H9 (cell line): ENCODE data around the gene TOR1A. TPM values are rescaled to one million over a fixed set of nuclear protein-coding genes. Genes with fewer than 3 reads are reported as not detected.

Experiments used
- DNase-seq: peaks from one replicate; pipeline ENCODE4 v3.0.0-alpha.2; 2017
- H2AFZ ChIP-seq: one replicate; pipeline ENCODE4 v1.6.1; 2013; ENCODE audit warnings: mild to moderate bottlenecking, low read length, control low read depth, moderate library complexity
- H2AK5ac ChIP-seq: 2 replicates; pipeline ENCODE4 v1.6.1; 2013; ENCODE audit warnings: low read length, control low read depth, mixed read lengths; ENCODE audit not compliant: insufficient read length
- H2BK120ac ChIP-seq: one replicate; pipeline ENCODE4 v1.6.1; 2013; ENCODE audit warnings: low read depth, mild to moderate bottlenecking, low read length, control low read depth, inconsistent platforms; ENCODE audit not compliant: poor library complexity, severe bottlenecking
- H2BK12ac ChIP-seq: 2 replicates; pipeline ENCODE4 v1.6.1; 2013; ENCODE audit warnings: low read length, control low read depth, mixed read lengths, low read depth; ENCODE audit not compliant: insufficient read length
- H2BK15ac ChIP-seq: 2 replicates; pipeline ENCODE4 v1.6.1; 2013; ENCODE audit warnings: low read depth, low read length, control low read depth
- H2BK20ac ChIP-seq: one replicate; pipeline ENCODE4 v1.6.1; 2013; ENCODE audit warnings: low read depth, mild to moderate bottlenecking, low read length, control low read depth, inconsistent platforms; ENCODE audit not compliant: poor library complexity, severe bottlenecking
- H2BK5ac ChIP-seq: 2 replicates; pipeline ENCODE4 v1.6.1; 2013; ENCODE audit warnings: low read length, control low read depth, mixed read lengths; ENCODE audit not compliant: insufficient read length
- H3K14ac ChIP-seq: 2 replicates; pipeline ENCODE4 v1.6.1; 2013; ENCODE audit warnings: low read length, control low read depth; ENCODE audit not compliant: insufficient read depth
- H3K18ac ChIP-seq: 2 replicates; pipeline ENCODE4 v1.6.1; 2013; ENCODE audit warnings: low read depth, mild to moderate bottlenecking, mixed read lengths, low read length, control low read depth; ENCODE audit not compliant: insufficient read length
- H3K23ac ChIP-seq: 2 replicates; pipeline ENCODE4 v1.6.1; 2013; ENCODE audit warnings: low read length, control low read depth, mixed read lengths, low read depth; ENCODE audit not compliant: insufficient read length
- H3K23me2 ChIP-seq: 2 replicates; pipeline ENCODE4 v1.6.1; 2013; ENCODE audit warnings: low read depth, mild to moderate bottlenecking, mixed read lengths, low read length, control low read depth; ENCODE audit not compliant: insufficient read length, poor library complexity, severe bottlenecking
- H3K27ac ChIP-seq: 2 replicates; pipeline ENCODE4 v1.5.1; 2013; ENCODE audit warnings: low read length, control low read depth, mixed read lengths, low read depth; ENCODE audit not compliant: insufficient read length
- H3K27me3 ChIP-seq: 2 replicates; pipeline ENCODE4 v1.6.1; 2013; ENCODE audit warnings: low read length, control low read depth, inconsistent platforms; ENCODE audit not compliant: insufficient read depth
- H3K4ac ChIP-seq: 2 replicates; pipeline ENCODE4 v1.6.1; 2013; ENCODE audit warnings: low read depth, mild to moderate bottlenecking, control low read depth, inconsistent platforms, low read length, moderate library complexity
- H3K4me1 ChIP-seq: 2 replicates; pipeline ENCODE4 v1.6.1; 2013; ENCODE audit warnings: low read length, control low read depth, inconsistent platforms; ENCODE audit not compliant: insufficient read depth
- H3K4me2 ChIP-seq: 2 replicates; pipeline ENCODE4 v1.6.1; 2013; ENCODE audit warnings: low read length, control low read depth, mixed read lengths; ENCODE audit not compliant: insufficient read length, insufficient read depth
- H3K56ac ChIP-seq: 2 replicates; pipeline ENCODE4 v1.6.1; 2013; ENCODE audit warnings: low read depth, mild to moderate bottlenecking, mixed read lengths, low read length, control low read depth; ENCODE audit not compliant: insufficient read length
- H3K79me1 ChIP-seq: 2 replicates; pipeline ENCODE4 v1.6.1; 2013; ENCODE audit warnings: low read depth, mild to moderate bottlenecking, moderate library complexity, low read length, control low read depth, inconsistent platforms; ENCODE audit not compliant: insufficient read depth, poor library complexity, severe bottlenecking
- H3K79me2 ChIP-seq: 2 replicates; pipeline ENCODE4 v1.6.1; 2013; ENCODE audit warnings: low read length, control low read depth, inconsistent platforms; ENCODE audit not compliant: insufficient read depth
- H3K9ac ChIP-seq: 2 replicates; pipeline ENCODE4 v1.6.1; 2013; ENCODE audit warnings: low read length, control low read depth, mixed read lengths; ENCODE audit not compliant: insufficient read length; ENCODE audit errors: extremely low read depth
- H3K9me3 ChIP-seq: one replicate; pipeline ENCODE4 v1.6.1; 2013; ENCODE audit warnings: low read depth, low read length, inconsistent platforms; ENCODE audit not compliant: control insufficient read depth
- H3T11ph ChIP-seq: one replicate; pipeline ENCODE4 v1.6.1; 2013; ENCODE audit warnings: mild to moderate bottlenecking, low read length, control low read depth, inconsistent platforms
- H4K20me1 ChIP-seq: one replicate; pipeline ENCODE4 v1.6.1; 2013; ENCODE audit not compliant: control insufficient read depth, insufficient read length, insufficient read depth
- H4K5ac ChIP-seq: 2 replicates; pipeline ENCODE4 v1.6.1; 2013; ENCODE audit warnings: low read depth, mild to moderate bottlenecking, mixed read lengths, low read length, control low read depth; ENCODE audit not compliant: insufficient read length
- H4K8ac ChIP-seq: replicated peaks from 2 replicates; pipeline ENCODE4 v1.6.1; 2013; ENCODE audit warnings: low read length, control low read depth, mixed read lengths, low read depth; ENCODE audit not compliant: insufficient read length
- H4K91ac ChIP-seq: 2 replicates; pipeline ENCODE4 v1.6.1; 2013; ENCODE audit warnings: low read depth, mild to moderate bottlenecking, moderate library complexity, mixed read lengths, low read length, control low read depth; ENCODE audit not compliant: insufficient read length
- H3K27ac Mint-ChIP-seq, 3 experiments: 2 replicates in 2 of 3; 3 replicates in 1 of 3; pipeline ENCODE4 v1.8.0; 2020 to 2021; ENCODE audit warnings: mixed read lengths in 3 of 3, mild to moderate bottlenecking in 1 of 3, moderate library complexity in 1 of 3
- H3K27me3 Mint-ChIP-seq: 2 replicates; pipeline ENCODE4 v1.8.0; 2021; ENCODE audit warnings: low read depth, mild to moderate bottlenecking, moderate library complexity, mixed read lengths
- H3K36me3 Mint-ChIP-seq, 3 experiments: 2 replicates in 2 of 3; 3 replicates in 1 of 3; pipeline ENCODE4 v1.8.0; 2020 to 2021; ENCODE audit warnings: low read depth in 3 of 3, mixed read lengths in 3 of 3; ENCODE audit not compliant: insufficient read depth in 1 of 3
- H3K4me1 Mint-ChIP-seq, 2 experiments: 2 replicates each; pipeline ENCODE4 v1.8.0; 2020; ENCODE audit warnings: mixed read lengths in 2 of 2
- H3K4me3 Mint-ChIP-seq, 2 experiments: 2 replicates in 1 of 2; 3 replicates in 1 of 2; pipeline ENCODE4 v1.8.0; 2020 to 2021; ENCODE audit warnings: mild to moderate bottlenecking in 2 of 2, mixed read lengths in 2 of 2, moderate library complexity in 1 of 2
- H3K9me3 Mint-ChIP-seq, 2 experiments: 2 replicates in 1 of 2; 3 replicates in 1 of 2; pipeline ENCODE4 v1.8.0; 2020; ENCODE audit warnings: mild to moderate bottlenecking in 2 of 2, mixed read lengths in 2 of 2, moderate library complexity in 1 of 2
- WGBS: extraction: QIAGEN DNeasy Blood & Tissue Kit; methylation state at CpG from one replicate; pipeline ENCODE4 v1.1.7; 2013; ENCODE audit warnings: missing lambda C conversion rate, low lambda C conversion rate, mixed read lengths; ENCODE audit not compliant: insufficient read length; ENCODE audit errors: extremely low coverage; 5-methylcytosine and 5-hydroxymethylcytosine counted together
- total RNA-seq: library from RNA; stranded (reverse); gene quantifications from 2 replicates; pipeline ENCODE4 v1.2.1, GENCODE V29; 2021
- TF ChIP-seq, protein P1 (sequence below): fragments of 200-600 bp; sonication (generic); conservative IDR thresholded peaks from 3 replicates; pipeline ENCODE4 v1.8.0; 2021; ENCODE audit warnings: antibody characterized with exemption, mild to moderate bottlenecking

Gene TOR1A
- total RNA-seq, 1 experiment from 2014 or later, result 60.1 TPM

GRCh38 chr9:129810788-129811187, 13.1 kb downstream of the TOR1A start:
- H3K27me3 Mint-ChIP-seq, result no peaks in the 10 kb centered on the region; the same call in 1 of the 2 replicates
- no peak overlapping the region for H3K4me3 Mint-ChIP-seq
- no peak for DNase-seq
- Histone ChIP-seq H4K8ac (no peak overlapping the region), H3K9ac (no peak overlapping the region), H2BK12ac (no peak overlapping the region), H3K79me2 (no peaks in the 10 kb centered on the region), H3K4ac (no peak overlapping the region), H4K5ac (no peak overlapping the region), H2AK5ac (no peak overlapping the region), H3K56ac (no peak overlapping the region), H3T11ph (no peak overlapping the region), H4K20me1 (no peaks in the 10 kb centered on the region), H3K27me3 (no peaks in the 10 kb centered on the region), H2AFZ (no peak overlapping the region), H2BK15ac (no peak overlapping the region), H3K23me2 (no peaks in the 10 kb centered on the region), H3K23ac (no peak overlapping the region), H2BK20ac (no peak overlapping the region), H3K79me1 (no peaks in the 10 kb centered on the region), H3K4me1 (no peaks in the 10 kb centered on the region), H2BK5ac (no peak overlapping the region), H3K27ac (no peak overlapping the region), H3K4me2 (no peak overlapping the region), H4K91ac (no peak overlapping the region), H3K18ac (no peak overlapping the region), H2BK120ac (no peak overlapping the region), H3K14ac (no peak overlapping the region), H3K9me3 (no peaks in the 10 kb centered on the region)
- peaks cover 24 to 84% (median 69%) of the 10 kb centered on the region in 3 experiments for H3K36me3 Mint-ChIP-seq
- no peaks in the 10 kb centered on the region for H3K9me3 Mint-ChIP-seq
- no peak overlapping the region for H3K27ac Mint-ChIP-seq
- no CpG with 5 or more reads among the region's 6 CpGs for WGBS
- no peaks in the 10 kb centered on the region for H3K4me1 Mint-ChIP-seq
- TF ChIP-seq, protein P1, sequence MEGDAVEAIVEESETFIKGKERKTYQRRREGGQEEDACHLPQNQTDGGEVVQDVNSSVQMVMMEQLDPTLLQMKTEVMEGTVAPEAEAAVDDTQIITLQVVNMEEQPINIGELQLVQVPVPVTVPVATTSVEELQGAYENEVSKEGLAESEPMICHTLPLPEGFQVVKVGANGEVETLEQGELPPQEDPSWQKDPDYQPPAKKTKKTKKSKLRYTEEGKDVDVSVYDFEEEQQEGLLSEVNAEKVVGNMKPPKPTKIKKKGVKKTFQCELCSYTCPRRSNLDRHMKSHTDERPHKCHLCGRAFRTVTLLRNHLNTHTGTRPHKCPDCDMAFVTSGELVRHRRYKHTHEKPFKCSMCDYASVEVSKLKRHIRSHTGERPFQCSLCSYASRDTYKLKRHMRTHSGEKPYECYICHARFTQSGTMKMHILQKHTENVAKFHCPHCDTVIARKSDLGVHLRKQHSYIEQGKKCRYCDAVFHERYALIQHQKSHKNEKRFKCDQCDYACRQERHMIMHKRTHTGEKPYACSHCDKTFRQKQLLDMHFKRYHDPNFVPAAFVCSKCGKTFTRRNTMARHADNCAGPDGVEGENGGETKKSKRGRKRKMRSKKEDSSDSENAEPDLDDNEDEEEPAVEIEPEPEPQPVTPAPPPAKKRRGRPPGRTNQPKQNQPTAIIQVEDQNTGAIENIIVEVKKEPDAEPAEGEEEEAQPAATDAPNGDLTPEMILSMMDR, result no peak
